Adipocyte (in vitro differentiated cells): ENCODE data around the gene KRT85.
"Not testable (repeated sequence)": the region's sequence is repeated elsewhere in the genome, so short reads cannot be mapped to it uniquely, and the experiment has no call there.

Experiments
- DNase-seq: peaks from one replicate; pipeline ENCODE4 v3.0.0-alpha.2; 2015; ENCODE audit warnings: low read depth
- H3K27me3 ChIP-seq: replicated peaks from 2 replicates; pipeline ENCODE4 v1.7.0; 2013; ENCODE audit warnings: mild to moderate bottlenecking, low read length, moderate library complexity; ENCODE audit not compliant: control insufficient read depth, insufficient read depth
- H3K36me3 ChIP-seq: 2 replicates; pipeline ENCODE4 v1.7.0; 2013; ENCODE audit warnings: low read length, mild to moderate bottlenecking, moderate library complexity; ENCODE audit not compliant: control insufficient read depth, insufficient read depth, severe bottlenecking
- H3K4me1 ChIP-seq: 2 replicates; pipeline ENCODE4 v1.7.0; 2013; ENCODE audit warnings: mild to moderate bottlenecking, low read length, moderate library complexity; ENCODE audit not compliant: control insufficient read depth, insufficient read depth
- H3K4me3 ChIP-seq: 2 replicates; pipeline ENCODE4 v1.7.0; 2013; ENCODE audit warnings: mild to moderate bottlenecking, low read length, moderate library complexity
- H3K9ac ChIP-seq: 2 replicates; pipeline ENCODE4 v1.7.0; 2013; ENCODE audit warnings: mild to moderate bottlenecking, low read length, moderate library complexity
- H3K9me3 ChIP-seq: 2 replicates; pipeline ENCODE4 v1.7.0; 2013; ENCODE audit warnings: mild to moderate bottlenecking, low read length, moderate library complexity; ENCODE audit not compliant: control insufficient read depth

The KRT85 gene

DNA sequence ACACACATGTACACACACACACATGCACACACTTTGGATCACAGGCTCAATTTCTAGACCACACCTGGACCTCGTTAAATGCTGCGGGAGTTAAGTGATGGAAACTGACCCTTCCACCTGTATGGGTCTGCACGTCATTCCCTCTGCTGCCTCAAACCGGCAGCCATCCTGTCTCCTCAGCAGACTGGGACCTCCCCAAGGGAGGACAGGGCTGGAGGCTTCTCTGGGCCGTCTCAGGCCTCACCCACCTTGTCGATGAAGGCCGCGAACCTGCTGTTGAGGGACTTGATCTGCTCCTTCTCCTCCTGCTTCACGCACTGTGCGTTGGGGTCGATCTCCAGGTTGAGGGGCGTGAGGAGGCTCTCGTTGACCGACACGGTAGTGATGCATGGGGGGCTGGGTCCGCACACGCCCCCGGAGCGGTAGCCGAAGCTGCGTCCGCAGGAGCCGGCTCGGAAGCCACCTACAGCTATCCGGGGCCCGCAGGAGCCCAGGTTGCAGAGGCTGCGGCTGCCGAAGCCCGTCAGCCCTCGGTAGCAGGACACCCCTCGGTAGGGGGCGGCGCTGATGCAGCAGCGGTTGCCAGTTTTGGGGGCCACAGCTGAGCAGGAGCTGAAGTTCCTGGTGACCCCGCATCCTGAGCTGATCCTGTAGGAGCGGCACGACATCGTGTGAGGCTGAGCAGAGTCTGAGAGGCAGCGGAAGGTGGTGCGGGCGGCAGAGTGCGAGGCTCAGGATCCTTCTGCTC lies at the start of gene KRT85:
KRT85 (minus strand) TSS at position 744 of the 748 bp plus-strand sequence; CDS start at position 668, 76 bp downstream.
- no peak within 1 kb of the TSS for H3K9ac ChIP-seq
- peaks cover 42% of the 10 kb centered on the region for H3K27me3 ChIP-seq
- H3K4me3 ChIP-seq = no peak within 1 kb of the TSS
- no peaks in the 10 kb centered on the region for H3K9me3 ChIP-seq
- peaks cover 11% of the 10 kb centered on the region for H3K4me1 ChIP-seq
- no peaks in the 10 kb centered on the region for H3K36me3 ChIP-seq
- no peak for DNase-seq

DNA sequence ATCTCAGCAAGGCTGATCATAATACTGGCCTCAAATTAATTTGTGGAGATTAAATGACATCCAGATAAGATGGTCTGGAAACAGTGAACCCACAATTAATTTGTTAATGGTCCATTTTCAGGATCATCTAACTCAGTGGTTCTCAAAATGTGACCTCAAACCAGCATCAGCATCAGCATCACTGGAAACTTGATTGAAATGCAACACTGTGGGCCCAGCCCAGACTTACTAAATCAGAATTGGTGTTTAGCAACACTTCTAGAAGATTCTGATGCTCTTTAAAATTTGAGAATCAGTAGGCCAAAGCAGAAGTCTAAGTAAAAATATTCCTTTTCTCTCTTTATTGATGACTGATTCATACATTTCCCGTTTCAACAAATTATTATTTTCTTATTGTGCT lies 49.5 kb upstream of the KRT85 start:
- Histone ChIP-seq H3K9me3 (no peaks in the 10 kb centered on the region), H3K27me3 (peaks cover 23% of the 10 kb centered on the region), H3K4me1 (peaks cover 15% of the 10 kb centered on the region), H3K36me3 (no peaks in the 10 kb centered on the region), H3K4me3 (no peak overlapping the region), H3K9ac (peak overlapping the region; percentile 4)
- no peak for DNase-seq

DNA sequence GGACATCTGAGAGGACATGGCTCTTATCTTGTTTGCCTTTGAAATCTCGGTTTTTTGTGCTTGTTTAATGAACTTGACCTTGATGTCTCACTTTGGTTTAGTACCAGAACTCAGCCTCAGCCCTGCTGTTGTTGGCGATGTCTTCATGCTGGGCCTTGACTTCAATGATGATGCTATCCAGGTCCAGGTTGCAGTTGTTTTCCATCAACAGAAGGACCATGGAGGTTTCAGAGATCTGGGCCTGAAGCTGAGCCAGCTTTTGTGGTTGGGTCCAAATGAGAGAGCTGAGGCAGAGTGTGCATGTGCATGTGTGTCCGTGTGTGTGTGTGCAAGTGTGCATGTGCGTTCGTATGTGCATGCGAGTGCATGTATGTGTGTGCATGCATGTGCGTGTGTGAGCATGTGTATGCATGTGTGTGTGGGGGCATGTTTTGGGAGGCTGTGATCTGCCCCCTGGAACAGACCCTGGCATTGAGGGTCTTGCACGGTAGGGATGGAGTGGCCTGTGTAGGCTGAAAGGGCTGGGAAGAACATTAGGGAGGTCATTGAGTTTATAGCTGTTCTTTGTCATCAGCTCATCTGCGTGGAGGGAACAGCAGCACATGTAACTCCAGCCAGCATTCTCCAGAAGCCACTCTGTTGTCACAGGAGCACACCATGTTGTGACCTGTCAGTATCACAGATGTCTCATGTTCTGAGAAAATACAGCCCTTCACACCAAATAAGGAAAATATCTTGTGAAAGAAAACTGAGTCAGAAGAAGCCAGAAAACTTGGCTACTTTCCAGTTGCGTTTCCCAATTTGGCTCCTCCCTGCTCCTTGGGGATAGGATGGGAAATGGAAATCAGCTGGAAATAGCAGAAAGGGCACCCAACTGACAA lies 48.8 kb upstream of the KRT85 start:
- peaks cover 20% of the 10 kb centered on the region for H3K27me3 ChIP-seq
- peaks cover 15% of the 10 kb centered on the region for H3K4me1 ChIP-seq
- H3K9me3 ChIP-seq = no peaks in the 10 kb centered on the region
- peak; percentile 80 for DNase-seq
- no peak overlapping the region for H3K4me3 ChIP-seq
- no peak overlapping the region for H3K9ac ChIP-seq
- H3K36me3 ChIP-seq = no peaks in the 10 kb centered on the region

DNA sequence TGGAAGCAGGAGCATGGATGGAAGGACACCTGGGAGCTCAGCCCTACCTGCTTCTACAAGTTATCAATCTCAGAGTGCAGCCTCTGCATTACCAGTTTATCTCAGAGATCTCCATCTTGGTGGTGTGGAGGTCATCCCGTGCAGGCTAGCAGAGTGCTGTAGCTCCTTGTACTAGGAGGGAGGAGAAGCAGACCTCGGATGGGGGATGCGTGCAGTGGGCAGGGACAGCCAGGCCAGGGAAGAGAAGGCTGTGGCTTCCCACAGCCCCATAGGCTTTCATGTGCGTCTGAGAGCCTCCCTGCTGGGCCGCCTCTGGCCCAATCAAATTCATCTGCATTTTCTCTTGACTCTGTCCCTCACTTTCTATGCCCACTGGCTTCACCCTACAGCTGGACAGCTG lies 47.7 kb upstream of the KRT85 start:
- H3K9me3 ChIP-seq = no peaks in the 10 kb centered on the region
- no peak for DNase-seq
- H3K27me3 ChIP-seq = peaks cover 19% of the 10 kb centered on the region
- no peaks in the 10 kb centered on the region for H3K36me3 ChIP-seq
- no peak overlapping the region for H3K9ac ChIP-seq
- peaks cover 15% of the 10 kb centered on the region for H3K4me1 ChIP-seq
- no peak overlapping the region for H3K4me3 ChIP-seq

DNA sequence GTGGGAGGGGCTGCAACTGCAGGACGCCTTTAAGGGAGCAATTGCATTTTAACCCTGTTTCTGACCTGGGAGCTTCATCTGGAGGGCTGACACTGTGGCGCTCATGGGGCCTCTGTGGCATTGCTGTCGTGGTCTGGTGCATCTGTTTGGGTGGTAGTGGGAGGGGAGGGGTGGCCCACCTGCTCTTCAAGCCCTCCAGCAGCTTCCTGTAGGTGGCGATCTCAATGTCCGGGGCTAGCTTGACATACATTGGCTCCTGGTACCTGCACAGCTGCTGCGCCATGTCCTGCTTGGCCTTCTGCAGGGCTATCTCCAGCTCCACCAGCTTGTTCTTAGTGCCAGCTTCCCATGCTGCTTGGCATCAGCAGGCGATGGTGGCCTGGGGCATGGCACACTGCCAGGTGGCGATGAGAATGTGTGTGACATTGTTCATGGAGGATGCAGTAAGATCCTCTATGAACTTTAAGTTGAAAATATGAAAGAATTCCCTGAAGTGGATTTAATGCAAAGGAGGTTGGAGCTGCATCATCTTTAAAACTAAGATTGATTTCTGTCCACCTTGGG lies 46.6 kb upstream of the KRT85 start:
- peaks cover 15% of the 10 kb centered on the region for H3K4me1 ChIP-seq
- DNase-seq = no peak
- no peak overlapping the region for H3K4me3 ChIP-seq

DNA sequence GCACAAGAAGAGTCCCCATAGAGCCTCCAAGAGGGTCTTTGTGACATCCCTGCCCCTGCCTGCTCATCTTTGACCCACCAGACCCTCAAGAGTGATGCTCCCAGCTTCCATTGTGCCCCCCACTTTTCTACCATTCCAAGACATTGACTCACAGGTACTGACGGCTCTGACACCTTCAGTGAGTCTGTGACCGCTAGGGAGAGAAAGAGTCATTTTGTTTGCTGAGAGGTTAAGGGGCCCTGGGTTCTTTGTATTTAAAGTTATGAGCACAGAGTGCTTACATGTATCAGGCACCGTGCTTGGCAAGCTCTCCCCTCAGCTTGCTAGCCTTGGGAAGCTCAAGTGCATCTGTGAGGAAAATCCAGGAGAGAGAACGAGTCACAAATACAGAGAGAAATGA lies 45.9 kb upstream of the KRT85 start:
- Histone ChIP-seq H3K36me3 (no peaks in the 10 kb centered on the region), H3K4me3 (no peak overlapping the region), H3K9ac (no peak overlapping the region), H3K4me1 (peaks cover 15% of the 10 kb centered on the region), H3K9me3 (no peaks in the 10 kb centered on the region), H3K27me3 (peaks cover 21% of the 10 kb centered on the region)
- DNase-seq = no peak

More for the DNA sequence above, 46.6 kb upstream of the KRT85 start:
- H3K36me3 ChIP-seq = no peaks in the 10 kb centered on the region
- H3K9me3 ChIP-seq = no peaks in the 10 kb centered on the region
- peaks cover 16% of the 10 kb centered on the region for H3K27me3 ChIP-seq
- H3K9ac ChIP-seq = no peak overlapping the region

DNA sequence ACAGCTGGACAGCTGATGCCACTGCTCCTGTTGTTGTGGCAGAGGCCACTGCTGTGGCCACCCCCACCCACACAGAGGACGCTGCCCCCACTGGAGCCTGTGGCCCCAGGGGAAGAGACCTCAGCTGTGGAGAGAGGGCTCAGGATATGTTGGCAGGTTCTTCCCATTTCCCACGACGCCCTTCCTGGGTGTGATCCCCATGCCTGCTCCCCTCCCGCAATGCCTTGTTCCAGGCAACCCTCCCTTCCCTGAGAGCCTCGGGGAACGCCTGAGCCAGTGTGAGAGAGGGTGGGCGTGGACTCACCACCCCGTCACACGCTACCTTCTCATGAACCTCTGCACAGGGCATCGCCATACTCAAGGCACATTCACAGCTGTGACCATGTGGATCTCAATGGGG lies 44.5 kb upstream of the KRT85 start:
- Histone ChIP-seq H3K4me1 (peaks cover 9% of the 10 kb centered on the region), H3K36me3 (no peaks in the 10 kb centered on the region), H3K9me3 (no peaks in the 10 kb centered on the region), H3K9ac (no peak overlapping the region), H3K4me3 (no peak overlapping the region), H3K27me3 (peaks cover 31% of the 10 kb centered on the region)
- DNase-seq = no peak

DNA sequence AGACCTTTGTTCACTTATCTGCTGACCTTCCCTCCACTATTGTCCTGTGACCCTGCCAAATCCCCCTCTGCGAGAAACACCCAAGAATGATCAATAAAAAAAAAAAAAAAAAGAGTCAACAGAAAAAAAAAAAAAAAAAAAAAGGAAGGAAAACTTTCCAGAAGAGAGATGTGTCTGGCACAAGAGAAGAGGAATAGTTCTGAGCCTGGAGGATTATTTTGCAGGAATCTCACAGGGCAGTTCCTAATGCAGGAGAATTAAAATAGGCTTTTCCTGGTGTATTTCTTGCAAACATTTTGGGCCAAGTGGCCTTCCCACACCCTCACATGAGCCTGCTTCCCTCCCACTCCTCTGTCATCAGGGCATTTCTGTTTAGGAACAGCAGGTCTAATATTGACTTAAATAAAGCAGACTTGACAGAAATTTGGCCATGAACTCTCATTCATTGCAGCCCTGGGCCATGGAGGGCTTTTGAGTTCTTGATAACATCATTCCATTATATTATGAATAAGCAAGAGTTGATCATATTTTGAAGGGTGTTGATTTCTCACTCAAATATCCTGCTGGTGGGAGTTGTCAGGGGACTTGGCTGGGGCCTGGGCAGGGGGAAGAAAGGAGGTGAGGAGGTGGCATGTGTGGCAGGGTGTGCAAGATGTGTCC lies 43.4 kb upstream of the KRT85 start:
- not testable (repeated sequence) for H3K4me3 ChIP-seq, H3K4me1 ChIP-seq, H3K9me3 ChIP-seq, H3K9ac ChIP-seq, H3K36me3 ChIP-seq, DNase-seq
- H3K27me3 ChIP-seq = peaks cover 31% of the 10 kb centered on the region

DNA sequence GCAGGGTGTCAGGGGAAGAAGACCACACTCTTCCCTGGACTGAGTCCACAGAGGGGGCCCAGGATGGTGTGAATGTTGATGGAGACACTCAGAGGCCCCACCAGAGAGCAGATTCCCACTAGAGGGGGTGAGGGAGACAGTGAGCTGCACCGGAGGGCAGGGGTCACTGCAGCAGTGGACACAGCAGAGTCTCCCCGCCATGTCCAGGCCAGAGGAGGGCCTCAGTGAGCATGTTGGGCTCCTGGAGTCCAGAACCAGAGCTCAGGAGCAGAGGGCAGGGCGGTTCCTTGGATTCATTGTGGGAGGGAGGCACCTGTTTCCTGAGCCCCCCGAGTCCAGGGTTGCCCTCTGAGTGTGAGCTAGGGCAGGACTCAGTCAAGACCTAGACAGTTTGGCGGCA lies 40.6 kb upstream of the KRT85 start:
- H3K9me3 ChIP-seq = no peaks in the 10 kb centered on the region
- no peaks in the 10 kb centered on the region for H3K4me1 ChIP-seq
- H3K4me3 ChIP-seq = no peak overlapping the region
- peaks cover 39% of the 10 kb centered on the region for H3K27me3 ChIP-seq
- H3K9ac ChIP-seq = no peak overlapping the region
- H3K36me3 ChIP-seq = no peaks in the 10 kb centered on the region
- DNase-seq = no peak

DNA sequence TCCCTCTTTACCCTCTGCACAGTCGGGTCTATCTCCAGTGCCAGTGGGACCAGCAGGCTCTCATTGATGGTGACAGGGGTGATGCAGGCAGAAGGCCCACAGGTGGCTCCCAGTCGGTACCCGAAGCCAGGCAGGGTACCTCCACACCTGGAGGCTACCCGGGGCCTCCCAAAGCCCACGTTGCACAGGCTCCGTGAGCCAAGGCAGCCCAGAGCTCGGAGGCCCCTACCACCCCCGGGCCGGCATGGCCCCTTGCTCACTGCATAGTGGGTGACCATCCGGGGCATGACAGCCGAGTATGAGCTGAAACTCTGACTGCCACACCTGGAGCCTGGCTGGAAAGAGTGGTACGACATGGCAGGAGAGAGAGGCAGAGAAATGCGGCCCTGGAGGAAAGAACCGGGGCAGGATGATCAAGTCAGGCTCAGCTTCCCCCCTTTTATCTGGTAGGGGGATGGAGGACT lies 38.7 kb upstream of the KRT85 start, which contains the start of gene KRT82:
KRT82 (minus strand) TSS at position 414 of the 464 bp plus-strand sequence; CDS start at position 356, 58 bp downstream.
- DNase-seq = no peak
- H3K36me3 ChIP-seq = no peaks in the 10 kb centered on the region
- peaks cover 48% of the 10 kb centered on the region for H3K27me3 ChIP-seq
- H3K4me1 ChIP-seq = no peaks in the 10 kb centered on the region
- H3K9me3 ChIP-seq = no peaks in the 10 kb centered on the region
- H3K4me3 ChIP-seq = no peak within 1 kb of the TSS
- H3K9ac ChIP-seq = no peak within 1 kb of the TSS

DNA sequence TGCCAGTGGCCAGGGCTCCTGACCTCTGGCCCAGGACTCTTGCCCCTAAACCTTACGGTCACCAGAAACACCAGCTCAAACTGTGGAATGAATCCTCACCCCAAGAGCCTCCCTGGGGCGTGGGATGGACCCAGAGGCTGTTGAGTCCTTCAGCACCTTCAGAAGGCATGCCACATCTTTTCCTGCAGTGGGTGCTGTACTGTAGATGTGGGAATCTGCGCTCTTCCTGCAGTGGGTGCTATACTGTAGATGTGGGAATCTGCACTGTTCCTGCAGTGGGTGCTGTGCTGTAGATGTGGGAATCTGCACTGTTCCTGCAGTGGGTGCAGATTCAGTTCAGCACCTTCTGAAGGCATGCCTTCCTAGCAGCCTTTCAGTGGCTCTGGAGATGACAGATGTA lies 37.7 kb upstream of the KRT85 start:
- Histone ChIP-seq H3K27me3 (peaks cover 57% of the 10 kb centered on the region), H3K36me3 (no peaks in the 10 kb centered on the region), H3K9ac (no peak overlapping the region), H3K4me3 (no peak overlapping the region), H3K4me1 (no peaks in the 10 kb centered on the region), H3K9me3 (no peaks in the 10 kb centered on the region)
- DNase-seq = no peak
